H1 (cell line): ENCODE data around the gene SLC25A26. TPM values are rescaled to one million over a fixed set of nuclear protein-coding genes. Genes with fewer than 3 reads are reported as not detected.

ENCODE experiments used
- CTCF ChIA-PET: fragments of 300-600 bp; sonication (Branson Sonifier 250); formaldehyde crosslinking; loops from one replicate; lab custom pipeline; 2021; ENCODE audit not compliant: partially characterized antibody; lab: Charles Lee
- POLR2A ChIA-PET: fragments of 300-600 bp; sonication (Branson Sonifier 250); formaldehyde crosslinking; loops from one replicate; lab custom pipeline; 2021; ENCODE audit warnings: inconsistent platforms; ENCODE audit not compliant: partially characterized antibody; lab: Charles Lee
- DNase-seq, 2 experiments: peaks; one replicate each; pipeline versions ENCODE4 v3.0.0 to v3.0.0-alpha.2; 2010 to 2022; ENCODE audit warnings: low spot score in 2 of 2, low read depth in 1 of 2, mixed read lengths in 1 of 2
- FAIRE-seq: peaks from 2 replicates; lab custom pipeline; 2011; peaks lifted over from hg19 to GRCh38; lab: Jason Lieb, UNC
- H2AFZ ChIP-seq: 2 replicates; pipeline ENCODE4 v1.8.1; 2012; ENCODE audit warnings: low read length, inconsistent platforms
- H2AK5ac ChIP-seq: 2 replicates; pipeline ENCODE4 v1.6.1; 2013; ENCODE audit warnings: low read depth, low read length
- H2BK120ac ChIP-seq: replicated peaks from 2 replicates; pipeline ENCODE3; 2013; ENCODE audit warnings: low read depth, low read length, inconsistent platforms
- H2BK12ac ChIP-seq: 2 replicates; pipeline ENCODE4 v1.6.1; 2013; ENCODE audit warnings: low read depth, low read length
- H2BK15ac ChIP-seq: 2 replicates; pipeline ENCODE4 v1.6.1; 2013; ENCODE audit warnings: low read length
- H2BK20ac ChIP-seq: 2 replicates; pipeline ENCODE4 v1.6.1; 2013; ENCODE audit warnings: low read length
- H2BK5ac ChIP-seq: 2 replicates; pipeline ENCODE4 v1.6.1; 2013; ENCODE audit warnings: low read depth, low read length
- H3K14ac ChIP-seq: 2 replicates; pipeline ENCODE4 v1.6.1; 2013; ENCODE audit warnings: inconsistent platforms; ENCODE audit not compliant: insufficient read length
- H3K18ac ChIP-seq: 2 replicates; pipeline ENCODE4 v1.6.1; 2013; ENCODE audit warnings: low read length; ENCODE audit errors: extremely low read depth
- H3K23ac ChIP-seq: 2 replicates; pipeline ENCODE4 v1.6.1; 2013; ENCODE audit warnings: inconsistent platforms; ENCODE audit not compliant: insufficient read length
- H3K23me2 ChIP-seq: 2 replicates; pipeline ENCODE4 v1.6.1; 2013; ENCODE audit warnings: low read depth, low read length
- H3K27ac ChIP-seq: 2 replicates; pipeline ENCODE4 v1.6.1; 2011; ENCODE audit warnings: low read depth, low read length, inconsistent platforms
- H3K27me3 ChIP-seq, 4 experiments: replicated peaks in 1 of 4; 1 replicate in 1 of 4; 2 replicates in 3 of 4; pipeline versions ENCODE4 v1.6.1 to v1.8.1; 2011 to 2013; ENCODE audit warnings: low read length in 3 of 4, mild to moderate bottlenecking in 3 of 4, inconsistent platforms in 2 of 4, mixed read lengths in 2 of 4, moderate library complexity in 1 of 4; ENCODE audit not compliant: control insufficient read depth in 3 of 4, insufficient read depth in 3 of 4; ENCODE audit errors: extremely low read depth in 1 of 4
- H3K36me3 ChIP-seq, 4 experiments: 2 replicates each; pipeline versions ENCODE4 v1.6.1 to v1.8.1; 2011 to 2013; ENCODE audit warnings: mild to moderate bottlenecking in 4 of 4, low read length in 3 of 4, moderate library complexity in 2 of 4, control low read depth in 1 of 4, inconsistent platforms in 1 of 4; ENCODE audit not compliant: insufficient read depth in 4 of 4, control insufficient read depth in 2 of 4
- H3K4ac ChIP-seq: replicated peaks from 2 replicates; pipeline ENCODE3; 2013; ENCODE audit warnings: low read length, low read depth, mixed read lengths, inconsistent platforms; ENCODE audit not compliant: insufficient read length
- H3K4me1 ChIP-seq, 4 experiments: replicated peaks in 1 of 4; 1 replicate in 1 of 4; 2 replicates in 3 of 4; pipeline versions ENCODE4 v1.6.1 to v1.8.1; 2011 to 2013; ENCODE audit warnings: low read length in 3 of 4, inconsistent platforms in 2 of 4, mixed read lengths in 1 of 4; ENCODE audit not compliant: insufficient read depth in 4 of 4, control insufficient read depth in 3 of 4
- H3K4me2 ChIP-seq, 2 experiments: 2 replicates each; pipeline versions ENCODE4 v1.6.1 to v1.8.1; 2011 to 2013; ENCODE audit warnings: low read depth in 2 of 2, low read length in 2 of 2, control low read depth in 1 of 2, inconsistent platforms in 1 of 2, mild to moderate bottlenecking in 1 of 2; ENCODE audit not compliant: insufficient read depth in 1 of 2
- H3K4me3 ChIP-seq, 4 experiments: fragments of 200-600, 300-600 bp in 1 of 4; sonication (generic), shearing (Covaris generic), sonication (Bioruptor Twin) in 1 of 4; 2 replicates each; pipeline versions ENCODE4 v1.5.1 to v1.8.1; 2011 to 2016; ENCODE audit warnings: low read length in 4 of 4, low read depth in 3 of 4, control low read depth in 2 of 4, inconsistent platforms in 2 of 4, mild to moderate bottlenecking in 2 of 4, mixed read lengths in 1 of 4, moderate library complexity in 1 of 4; ENCODE audit not compliant: insufficient read depth in 2 of 4; ENCODE audit errors: extremely low read depth in 1 of 4
- H3K56ac ChIP-seq: replicated peaks from 2 replicates; pipeline ENCODE3; 2013; ENCODE audit warnings: low read depth, mild to moderate bottlenecking, mixed read lengths, low read length, inconsistent platforms; ENCODE audit not compliant: insufficient read length
- H3K79me1 ChIP-seq: 2 replicates; pipeline ENCODE4 v1.6.1; 2013; ENCODE audit warnings: low read depth, low read length, control low read depth
- H3K79me2 ChIP-seq, 2 experiments: 2 replicates each; pipeline versions ENCODE4 v1.6.1 to v1.8.1; 2012 to 2013; ENCODE audit warnings: low read length in 2 of 2, mild to moderate bottlenecking in 2 of 2, inconsistent platforms in 1 of 2; ENCODE audit not compliant: insufficient read depth in 2 of 2, control insufficient read depth in 1 of 2
- H3K9ac ChIP-seq, 4 experiments: replicated peaks in 1 of 4; 1 replicate in 1 of 4; 2 replicates in 3 of 4; pipeline versions ENCODE4 v1.6.1 to v1.8.1; 2011 to 2013; ENCODE audit warnings: low read depth in 3 of 4, low read length in 3 of 4, control low read depth in 2 of 4, mild to moderate bottlenecking in 2 of 4, moderate library complexity in 2 of 4, inconsistent platforms in 1 of 4; ENCODE audit errors: extremely low read depth in 1 of 4
- H3K9me3 ChIP-seq, 2 experiments: 2 replicates each; pipeline versions ENCODE4 v1.6.1 to v1.8.1; 2012 to 2013; ENCODE audit warnings: mild to moderate bottlenecking in 2 of 2, moderate library complexity in 2 of 2, control low read depth in 1 of 2, inconsistent platforms in 1 of 2, low read depth in 1 of 2, low read length in 1 of 2, mixed read lengths in 1 of 2; ENCODE audit not compliant: insufficient read depth in 2 of 2
- H4K20me1 ChIP-seq, 2 experiments: replicated peaks in 1 of 2; 2 replicates each; pipeline versions ENCODE3 to v1.8.1; 2011 to 2013; ENCODE audit warnings: inconsistent platforms in 2 of 2, low read length in 2 of 2, mild to moderate bottlenecking in 1 of 2; ENCODE audit not compliant: insufficient read depth in 2 of 2, control insufficient read depth in 1 of 2
- H4K5ac ChIP-seq: 2 replicates; pipeline ENCODE4 v1.6.1; 2013; ENCODE audit warnings: low read length, low read depth, mixed read lengths, inconsistent platforms; ENCODE audit not compliant: insufficient read length
- H4K8ac ChIP-seq: 2 replicates; pipeline ENCODE4 v1.8.0; 2013; ENCODE audit warnings: mild to moderate bottlenecking, moderate library complexity, low read length, inconsistent platforms; ENCODE audit not compliant: insufficient read depth; ENCODE audit errors: extremely low read depth
- H4K91ac ChIP-seq: replicated peaks from 2 replicates; pipeline ENCODE3; 2013; ENCODE audit warnings: low read length, mixed read lengths, inconsistent platforms; ENCODE audit not compliant: insufficient read length
- RAD21 ChIP-seq, 2 experiments: IDR thresholded peaks in 1 of 2; conservative IDR thresholded peaks in 1 of 2; 2 replicates each; pipeline ENCODE4 v1.6.1; 2011; ENCODE audit warnings: low read depth in 2 of 2, low read length in 2 of 2, improper control_type of control experiment in 1 of 2, inconsistent platforms in 1 of 2, mild to moderate bottlenecking in 1 of 2, moderate library complexity in 1 of 2
- SIRT6 ChIP-seq: IDR thresholded peaks from one replicate; pipeline ENCODE4 v1.7.1; 2012; ENCODE audit warnings: low read length, inconsistent platforms
- TCF12 ChIP-seq: IDR thresholded peaks from 2 replicates; pipeline ENCODE4 v1.6.1; 2011; ENCODE audit warnings: low read depth, mild to moderate bottlenecking, low read length
- WGBS, 2 experiments: shearing (Covaris generic) in 1 of 2; methylation state at CpG; one replicate each; pipeline versions ENCODE4 v1.1.6 to v1.1.7; 2013 to 2015; ENCODE audit warnings: low lambda C conversion rate in 2 of 2, mixed read lengths in 2 of 2, inconsistent platforms in 1 of 2, low coverage in 1 of 2, missing lambda C conversion rate in 1 of 2; ENCODE audit not compliant: insufficient replicate concordance in 2 of 2, insufficient coverage in 1 of 2, insufficient read length in 1 of 2; ENCODE audit errors: extremely low coverage in 1 of 2, missing lambda C conversion rate in 1 of 2; 5-methylcytosine and 5-hydroxymethylcytosine counted together
- polyA plus RNA-seq, 7 experiments: library from polyadenylated mRNA; depleted of rRNA in 3 of 7; stranded (reverse) in 5 of 7; unstranded in 2 of 7; fragments of >200 nt in 5 of 7; fragments of 200-250 nt in 2 of 7; gene quantifications; 1 replicate in 5 of 7; 2 replicates in 1 of 7; 4 replicates in 1 of 7; pipeline versions ENCODE4 v1.2.1 to v1.2.3, GENCODE V29; 2011 to 2013; ENCODE audit warnings: missing spikeins in 2 of 7, mixed read lengths in 2 of 7
- total RNA-seq: library from RNA; stranded (reverse); fragmentation: NEBNext Ultra II Directional; extraction: Animal tissue kit (Norgen Biotek cat#: 25700); gene quantifications from 2 replicates; pipeline ENCODE4 v1.2.1, GENCODE V29; 2021
- TF ChIP-seq, protein P1 (sequence below): IDR thresholded peaks from 2 replicates; pipeline ENCODE4 v1.6.1; 2012; ENCODE audit warnings: low read length, inconsistent platforms

SLC25A26 gene
- total and polyA plus RNA-seq, 2 of the 8 experiments (the other 6 are each of a cell fraction or from before 2014, with no cell fraction given): 30.0 to 37.0 TPM

DNA sequence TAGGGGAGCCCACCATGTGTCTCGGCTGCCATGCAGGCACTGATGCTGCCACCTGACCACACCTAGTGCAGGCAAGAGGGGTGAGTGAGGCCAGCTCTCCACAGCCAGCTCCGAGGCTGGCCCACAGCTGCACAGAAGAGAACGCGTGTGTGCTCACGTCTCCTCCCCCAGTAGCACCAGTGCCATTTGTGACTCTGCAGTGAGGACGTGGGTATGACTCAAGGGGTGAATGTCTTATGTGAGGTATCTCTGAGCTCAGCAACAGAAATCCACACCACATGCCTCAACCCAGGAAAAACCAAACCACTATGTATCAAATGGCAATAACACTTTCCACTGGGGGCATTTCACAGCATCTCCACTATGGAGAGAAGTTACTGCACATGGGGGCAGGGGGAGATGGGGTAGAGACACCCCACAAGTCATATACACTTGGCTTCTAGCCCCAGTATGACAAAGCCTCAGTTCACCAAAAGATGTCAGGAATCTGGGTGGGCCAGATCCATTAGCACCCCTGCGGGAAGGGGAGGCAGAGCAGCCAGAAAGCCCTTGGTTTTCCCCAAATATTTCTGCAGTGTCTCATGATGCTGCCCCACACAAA is 192.4 kb downstream of the SLC25A26 start:
- Histone ChIP-seq H4K5ac (no peak overlapping the region), H3K79me2 (peaks cover 0 to 64% of the 10 kb centered on the region in 2 experiments; a peak in 2 of 4 replicates), H3K27ac (no peak overlapping the region), H4K8ac (no peak overlapping the region), H3K36me3 (peaks cover 46 to 86% (median 66%) of the 10 kb centered on the region in 4 experiments), H3K14ac (no peak overlapping the region), H3K23ac (no peak overlapping the region), H2AFZ (no peak overlapping the region), H4K91ac (no peak overlapping the region), H3K23me2 (no peaks in the 10 kb centered on the region), H2AK5ac (no peak overlapping the region), H3K4me2 (no peak overlapping the region), H3K4me1 (peaks cover 0 to 14% (median 2%) of the 10 kb centered on the region in 4 experiments; a peak in 4 of 7 replicates), H3K27me3 (no peaks in the 10 kb centered on the region), H2BK20ac (no peak overlapping the region), H3K4ac (no peak overlapping the region), H2BK15ac (no peak overlapping the region), H3K79me1 (peaks cover 21% of the 10 kb centered on the region), H2BK120ac (no peak overlapping the region), H3K9me3 (no peaks in the 10 kb centered on the region), H4K20me1 (peaks cover 6 to 11% of the 10 kb centered on the region in 2 experiments), H3K18ac (no peak overlapping the region)
- 88% methylated on average over 7 of the region's 7 CpGs; no CpG with 5 or more reads in 1 of the 2 experiments for WGBS, 2 experiments
- ChIA-PET POLR2A (interaction anchor here (1.1 kb wide), 1 partner anchor 70 kb away, joined by 3 read pairs; no protein-coding TSS in a partner anchor), CTCF (interaction anchor here (0.8 kb wide), 1 partner anchor 29 kb away, joined by 3 read pairs; no protein-coding TSS in a partner anchor)
- no peak for DNase-seq
- no peak for FAIRE-seq
- TF ChIP-seq TCF12: no peak
- no peak for TF ChIP-seq SIRT6
- no peak for TF ChIP-seq RAD21 (IDR thresholded peaks at IDR 0.05 in 1 of 2, conservative IDR thresholded peaks at IDR 0.05 in 1 of 2; ENCODE audit: low read depth in 2 of 2, low read length in 2 of 2)
- TF ChIP-seq, protein P1, sequence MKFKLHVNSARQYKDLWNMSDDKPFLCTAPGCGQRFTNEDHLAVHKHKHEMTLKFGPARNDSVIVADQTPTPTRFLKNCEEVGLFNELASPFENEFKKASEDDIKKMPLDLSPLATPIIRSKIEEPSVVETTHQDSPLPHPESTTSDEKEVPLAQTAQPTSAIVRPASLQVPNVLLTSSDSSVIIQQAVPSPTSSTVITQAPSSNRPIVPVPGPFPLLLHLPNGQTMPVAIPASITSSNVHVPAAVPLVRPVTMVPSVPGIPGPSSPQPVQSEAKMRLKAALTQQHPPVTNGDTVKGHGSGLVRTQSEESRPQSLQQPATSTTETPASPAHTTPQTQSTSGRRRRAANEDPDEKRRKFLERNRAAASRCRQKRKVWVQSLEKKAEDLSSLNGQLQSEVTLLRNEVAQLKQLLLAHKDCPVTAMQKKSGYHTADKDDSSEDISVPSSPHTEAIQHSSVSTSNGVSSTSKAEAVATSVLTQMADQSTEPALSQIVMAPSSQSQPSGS: no peak
- TF ChIP-seq, all 59 proteins: peak for 0
- Histone ChIP-seq H3K4me3 (no peak overlapping the region), H3K56ac (no peak overlapping the region), H2BK5ac (peak overlapping the region; percentile 32; the same call in 1 of the 2 replicates), H2BK12ac (no peak overlapping the region), H3K9ac (no peak overlapping the region)
